Measurements from ENCODE around the gene HOXA3.

HOXA3 gene

DNA sequence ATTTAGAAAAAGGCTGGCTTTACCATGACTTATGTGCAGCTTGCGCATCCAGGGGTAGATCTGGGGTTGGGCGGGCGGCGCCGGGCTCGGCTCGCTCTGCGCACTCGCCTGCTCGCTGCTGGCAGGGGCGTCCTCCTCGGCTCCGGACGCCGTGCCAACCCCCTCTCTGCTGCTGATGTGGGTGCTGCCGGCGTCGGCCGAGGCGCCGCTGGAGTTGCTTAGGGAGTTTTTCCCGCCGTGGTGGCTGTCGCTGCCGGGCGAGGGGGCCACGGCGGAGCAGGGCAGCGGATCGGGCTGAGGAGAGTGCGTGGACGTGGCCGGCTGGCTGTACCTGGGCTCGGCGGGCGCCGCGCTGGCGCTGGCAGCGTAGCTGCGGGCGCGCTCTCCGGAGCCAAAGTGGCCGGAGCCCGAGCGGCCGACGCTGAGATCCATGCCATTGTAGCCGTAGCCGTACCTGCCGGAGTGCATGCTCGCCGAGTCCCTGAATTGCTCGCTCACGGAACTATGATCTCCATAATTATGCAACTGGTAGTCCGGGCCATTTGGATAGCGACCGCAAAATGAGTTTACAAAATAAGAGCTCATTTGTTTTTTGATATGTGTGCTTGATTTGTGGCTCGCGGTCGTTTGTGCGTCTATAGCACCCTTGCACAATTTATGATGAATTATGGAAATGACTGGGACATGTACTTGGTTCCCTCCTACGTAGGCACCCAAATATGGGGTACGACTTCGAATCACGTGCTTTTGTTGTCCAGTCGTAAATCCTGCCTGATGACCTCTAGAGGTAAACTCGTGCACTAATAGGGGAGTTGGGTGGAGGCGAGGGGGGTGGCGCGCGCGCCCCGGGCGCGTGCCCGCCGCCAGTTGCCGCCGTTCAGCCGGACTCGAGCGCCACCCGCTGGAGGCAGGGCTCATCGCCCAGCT is 9.1 kb downstream of the HOXA3 start, which contains the start of gene HOXA5:
HOXA5 (minus strand) TSS at position 659 of the 927 bp plus-strand sequence; CDS start at position 585, 74 bp downstream.
- no peak within 1 kb of the TSS for H3K9ac ChIP-seq (ENCODE audit: low read length)
- H3K9me3 ChIP-seq (replicated peaks; ENCODE audit: insufficient read depth, low read length) = no peaks in the 10 kb centered on the region
- no peaks in the 10 kb centered on the region for H3K4me1 ChIP-seq (ENCODE audit: low read length)
- peaks cover 20% of the 10 kb centered on the region for H3K27me3 ChIP-seq (replicated peaks; ENCODE audit: insufficient read depth, low read length)
- DNase-seq = no peak
- no peaks in the 10 kb centered on the region for H3K9me2 ChIP-seq (replicated peaks; ENCODE audit: insufficient read depth, low read length)
- H3F3A ChIP-seq (ENCODE audit: insufficient read depth, low read length) = no peaks in the 10 kb centered on the region
- no peaks in the 10 kb centered on the region for H3K36me3 ChIP-seq (replicated peaks; ENCODE audit: insufficient read depth, low read length)
- H4K20me1 ChIP-seq (ENCODE audit: insufficient read depth, low read length) = no peaks in the 10 kb centered on the region
- TF ChIP-seq EZH2phosphoT487 (IDR thresholded peaks at IDR 0.05; ENCODE audit: low read length) = no peak
- no peak for TF ChIP-seq CTCF (IDR thresholded peaks at IDR 0.05; ENCODE audit: low read length)
- no peak for TF ChIP-seq EZH2 (optimal IDR thresholded peaks at IDR 0.05; ENCODE audit: low read depth, low read length)
- no peak within 1 kb of the TSS for H3K4me3 ChIP-seq (ENCODE audit: low read length)
- H3K79me2 ChIP-seq (ENCODE audit: low read length) = no peaks in the 10 kb centered on the region
- H3K27ac ChIP-seq (ENCODE audit: low read length) = no peak within 1 kb of the TSS
- H2AFZ ChIP-seq (ENCODE audit: low read length) = no peak within 1 kb of the TSS
- H3K4me2 ChIP-seq (ENCODE audit: low read depth, low read length) = no peak within 1 kb of the TSS

DNA sequence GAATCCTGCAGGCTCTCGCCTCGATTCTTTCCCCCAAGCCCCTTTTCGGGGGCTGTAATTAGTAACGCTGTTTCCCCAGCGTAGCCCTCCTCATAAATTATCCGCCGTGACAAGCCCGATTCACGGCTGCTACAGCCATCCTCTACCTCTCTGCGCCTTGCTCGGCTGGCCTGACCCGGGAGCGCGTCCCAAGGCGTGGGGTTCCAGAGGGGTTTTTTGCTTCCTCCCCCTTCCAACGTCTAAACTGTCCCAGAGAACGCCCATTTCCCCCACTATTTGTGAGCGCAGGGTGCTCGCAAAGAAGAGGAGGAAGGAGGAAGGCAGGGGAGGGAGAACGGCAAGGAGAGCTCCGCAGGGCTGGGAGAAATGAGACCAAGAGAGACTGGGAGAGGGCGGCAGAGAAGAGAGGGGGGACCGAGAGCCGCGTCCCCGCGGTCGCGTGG is 9.8 kb downstream of the HOXA3 start:
- H4K20me1 ChIP-seq (ENCODE audit: insufficient read depth, low read length) = no peaks in the 10 kb centered on the region
- H2AFZ ChIP-seq (ENCODE audit: low read length) = no peak overlapping the region
- no peak overlapping the region for H3K4me2 ChIP-seq (ENCODE audit: low read depth, low read length)
- no peaks in the 10 kb centered on the region for H3K79me2 ChIP-seq (ENCODE audit: low read length)
- H3K36me3 ChIP-seq (replicated peaks; ENCODE audit: insufficient read depth, low read length) = no peaks in the 10 kb centered on the region
- no peaks in the 10 kb centered on the region for H3K9me3 ChIP-seq (replicated peaks; ENCODE audit: insufficient read depth, low read length)
- H3K9me2 ChIP-seq (replicated peaks; ENCODE audit: insufficient read depth, low read length) = no peaks in the 10 kb centered on the region
- no peak overlapping the region for H3K9ac ChIP-seq (ENCODE audit: low read length)
- H3K4me3 ChIP-seq (ENCODE audit: low read length) = no peak overlapping the region
- peaks cover 15% of the 10 kb centered on the region; the same call in 1 of the 2 replicates for H3K27me3 ChIP-seq (replicated peaks; ENCODE audit: insufficient read depth, low read length)
- H3F3A ChIP-seq (ENCODE audit: insufficient read depth, low read length) = no peaks in the 10 kb centered on the region
- TF ChIP-seq EZH2 (optimal IDR thresholded peaks at IDR 0.05; ENCODE audit: low read depth, low read length) (no peak), CTCF (IDR thresholded peaks at IDR 0.05; ENCODE audit: low read length) (no peak), EZH2phosphoT487 (IDR thresholded peaks at IDR 0.05; ENCODE audit: low read length) (no peak)
- H3K27ac ChIP-seq (ENCODE audit: low read length) = no peak overlapping the region
- DNase-seq = no peak
- H3K4me1 ChIP-seq (ENCODE audit: low read length) = no peaks in the 10 kb centered on the region

DNA sequence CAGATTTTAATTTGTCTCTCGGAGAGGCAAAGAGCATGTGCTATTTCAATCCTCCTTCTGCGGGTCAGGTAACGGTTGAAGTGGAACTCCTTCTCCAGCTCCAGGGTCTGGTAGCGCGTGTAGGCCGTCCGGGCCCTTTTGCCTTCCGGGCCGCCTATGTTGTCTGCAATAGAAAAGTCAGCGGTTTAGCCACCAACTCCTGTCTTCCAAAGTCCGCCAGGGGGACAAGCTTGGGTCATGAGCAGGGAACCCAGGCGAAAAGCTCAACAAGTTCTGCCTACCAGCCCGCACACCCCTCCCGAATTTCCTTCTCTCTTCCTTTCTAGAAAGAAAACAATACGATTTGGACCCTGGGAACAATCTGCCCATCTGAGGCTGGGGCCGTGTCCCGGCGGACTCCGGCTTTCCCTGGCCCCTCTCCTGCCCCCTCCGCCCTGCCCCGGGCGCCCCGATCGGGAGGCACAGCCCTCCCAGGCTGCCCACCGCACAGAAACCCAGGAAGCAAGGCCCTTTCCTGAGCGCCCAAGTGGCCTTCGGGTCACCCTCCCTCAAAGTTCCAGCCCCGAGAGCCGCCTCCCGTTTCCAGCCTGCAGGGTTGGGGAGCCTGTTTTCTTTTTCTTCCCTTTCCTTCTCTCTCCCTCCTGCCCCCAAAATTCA is 10.3 kb downstream of the HOXA3 start:
- Histone ChIP-seq H3K4me2 (ENCODE audit: low read depth, low read length) (no peak overlapping the region), H3K27me3 (replicated peaks; ENCODE audit: insufficient read depth, low read length) (peaks cover 9% of the 10 kb centered on the region; the same call in 1 of the 2 replicates)

More for the DNA sequence above, 10.3 kb downstream of the HOXA3 start:
- no peak overlapping the region for H3K4me3 ChIP-seq (ENCODE audit: low read length)
- no peak for DNase-seq
- no peaks in the 10 kb centered on the region for H3K9me2 ChIP-seq (replicated peaks; ENCODE audit: insufficient read depth, low read length)
- no peaks in the 10 kb centered on the region for H3K4me1 ChIP-seq (ENCODE audit: low read length)
- H3K9ac ChIP-seq (ENCODE audit: low read length) = no peak overlapping the region
- TF ChIP-seq CTCF (IDR thresholded peaks at IDR 0.05; ENCODE audit: low read length) (no peak), EZH2 (optimal IDR thresholded peaks at IDR 0.05; ENCODE audit: low read depth, low read length) (no peak), EZH2phosphoT487 (IDR thresholded peaks at IDR 0.05; ENCODE audit: low read length) (no peak)
- H3K9me3 ChIP-seq (replicated peaks; ENCODE audit: insufficient read depth, low read length) = no peaks in the 10 kb centered on the region
- H3K79me2 ChIP-seq (ENCODE audit: low read length) = no peaks in the 10 kb centered on the region
- no peaks in the 10 kb centered on the region for H3F3A ChIP-seq (ENCODE audit: insufficient read depth, low read length)
- no peaks in the 10 kb centered on the region for H3K36me3 ChIP-seq (replicated peaks; ENCODE audit: insufficient read depth, low read length)
- H2AFZ ChIP-seq (ENCODE audit: low read length) = no peak overlapping the region
- no peaks in the 10 kb centered on the region for H4K20me1 ChIP-seq (ENCODE audit: insufficient read depth, low read length)
- no peak overlapping the region for H3K27ac ChIP-seq (ENCODE audit: low read length)

Measured in MM.1S (cell line).